ENCODE results near the gene AHNAK.

Gene AHNAK

DNA sequence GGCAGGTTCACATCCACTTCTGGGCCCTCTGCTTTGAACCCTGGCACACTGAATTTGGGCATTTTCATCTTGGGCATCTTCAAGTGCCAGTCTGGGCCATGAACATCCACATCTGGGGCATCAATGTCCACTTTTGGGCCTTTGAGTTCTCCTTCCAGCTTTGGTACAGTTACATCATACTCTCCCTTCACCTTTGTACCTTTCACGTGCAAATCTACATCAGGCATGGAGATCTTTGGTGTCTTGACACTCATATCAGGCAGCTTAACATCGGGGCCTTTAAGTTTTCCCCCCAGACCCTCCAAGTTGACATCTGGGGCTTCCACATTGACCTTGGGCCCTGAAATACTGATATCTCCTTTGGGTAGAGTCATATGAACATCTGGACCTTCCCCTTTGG is 14.5 kb downstream of the AHNAK start:
- DNase-seq = no peak

DNA sequence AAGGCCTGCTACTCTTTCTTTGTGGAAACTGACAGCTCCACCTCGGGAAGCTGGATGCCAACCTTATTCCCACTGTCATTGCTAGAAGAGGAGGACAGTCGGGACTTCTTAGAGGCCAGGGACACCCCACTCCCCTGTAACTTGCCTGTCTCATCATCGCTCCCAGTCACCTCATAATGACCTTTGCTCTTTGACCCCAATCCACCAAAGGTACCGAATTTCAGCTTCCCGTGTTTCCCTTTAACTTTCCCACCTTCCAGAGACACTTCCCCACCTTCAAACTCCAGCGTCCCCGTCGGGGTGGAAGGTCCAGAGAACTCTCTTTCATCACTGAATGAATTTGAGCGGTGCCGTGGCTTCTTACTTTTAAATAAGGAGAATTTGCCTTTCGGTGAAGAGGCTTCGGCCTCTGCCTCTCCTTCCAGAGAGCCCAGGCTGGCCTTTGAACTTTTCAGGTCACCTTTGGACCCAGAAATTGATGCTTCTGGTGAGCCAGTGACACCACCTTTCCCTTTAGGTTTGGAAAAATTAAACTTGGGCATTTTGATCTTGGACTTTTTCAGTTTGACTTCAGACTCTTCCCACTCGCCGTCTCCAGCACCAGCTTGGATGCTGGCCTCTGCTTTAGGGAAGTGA is 29.8 kb downstream of the AHNAK start:
- no peak for DNase-seq

DNA sequence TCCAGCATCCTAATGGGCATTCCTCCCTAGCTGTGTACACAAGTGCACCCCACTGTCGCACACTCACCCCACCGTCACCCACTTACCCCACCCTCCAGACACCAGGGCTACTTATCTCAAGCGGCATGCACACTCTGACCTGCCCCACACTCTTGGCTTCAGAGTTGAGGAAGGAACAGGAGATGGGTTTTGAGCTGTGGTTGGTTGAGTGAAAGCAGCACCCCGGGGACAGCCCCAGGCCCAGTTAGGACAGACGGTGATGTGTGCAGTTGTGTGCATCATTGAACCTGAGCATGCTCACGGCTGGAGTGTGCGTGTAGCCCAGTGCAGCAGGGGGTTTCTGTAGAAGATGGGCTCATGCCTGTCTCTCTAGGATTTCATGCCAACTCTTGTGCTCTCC is 32.5 kb downstream of the AHNAK start:
- no peak for DNase-seq

DNA sequence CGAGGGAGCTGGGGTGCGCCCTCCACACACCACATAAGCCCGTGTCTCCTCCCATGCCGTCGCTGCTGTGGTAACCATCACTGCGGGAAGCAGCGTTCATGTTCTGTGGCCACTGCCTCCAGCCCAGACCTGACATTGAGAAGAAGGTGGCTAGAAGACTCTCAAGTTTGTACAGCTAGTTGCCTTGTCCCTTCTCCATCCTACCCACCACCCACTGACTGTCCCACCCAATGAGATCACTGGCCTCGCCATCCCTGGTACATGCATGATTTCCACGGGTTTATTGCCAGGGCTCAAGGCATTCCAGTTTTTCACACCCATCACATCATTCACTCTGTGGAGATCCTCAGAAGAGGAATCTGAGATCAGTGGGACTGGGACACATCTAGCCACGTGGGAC is 33.0 kb downstream of the AHNAK start:
- DNase-seq = no peak

DNA sequence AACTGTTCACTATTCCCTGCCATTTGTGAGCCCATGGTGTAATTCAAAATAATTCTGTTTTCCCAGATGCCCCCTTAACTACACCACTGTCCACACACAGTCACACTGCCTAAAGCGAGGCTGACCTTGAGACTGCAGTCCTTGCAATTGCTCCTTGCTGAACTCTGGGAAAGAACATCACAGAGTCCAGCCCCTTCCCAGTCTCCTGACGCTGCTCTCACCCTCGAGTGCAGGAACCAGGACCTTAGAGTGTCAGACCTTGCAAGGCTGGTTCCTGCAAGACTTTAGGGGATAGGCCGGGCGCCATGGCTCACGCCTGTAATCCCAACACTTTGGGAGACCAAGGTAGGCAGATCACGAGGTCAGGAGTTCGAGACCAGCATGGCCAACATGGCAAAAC is 33.6 kb downstream of the AHNAK start:
- no peak for DNase-seq

DNA sequence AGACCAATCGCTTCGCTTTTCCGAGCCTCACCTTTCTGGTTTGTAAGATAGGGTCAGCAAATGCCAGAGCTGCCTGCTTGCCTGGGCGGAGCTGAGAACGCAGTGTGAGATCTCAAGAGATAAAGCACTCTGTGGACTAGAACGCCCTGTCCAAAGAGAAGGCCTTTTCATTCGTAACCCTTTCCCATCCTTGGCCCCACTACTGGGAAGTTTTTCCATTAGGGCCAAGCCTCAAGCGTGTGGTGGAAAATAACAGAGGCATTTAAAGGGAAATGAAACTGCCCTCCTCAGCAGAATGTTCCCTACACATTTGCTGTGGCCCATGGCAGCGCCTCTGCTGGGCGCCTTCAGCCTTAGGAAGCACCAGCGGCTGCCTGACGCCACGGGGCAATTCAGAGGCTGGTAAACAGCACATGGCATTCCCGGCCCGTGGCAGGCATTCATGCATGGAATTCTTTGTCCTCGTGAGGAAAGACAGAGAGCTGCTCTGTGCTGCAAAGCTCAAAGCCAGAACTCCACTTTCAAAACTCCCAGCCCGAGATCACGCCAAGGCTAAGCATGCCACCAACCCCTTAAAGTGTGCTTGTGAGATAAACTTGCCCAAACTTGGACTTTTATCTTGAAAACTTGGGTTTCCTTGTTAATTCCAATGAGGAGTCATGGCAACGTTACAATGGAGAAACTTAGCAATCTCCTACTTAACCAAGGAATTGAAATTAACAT is 38.1 kb downstream of the AHNAK start:
- DNase-seq = peak; percentile 18

DNA sequence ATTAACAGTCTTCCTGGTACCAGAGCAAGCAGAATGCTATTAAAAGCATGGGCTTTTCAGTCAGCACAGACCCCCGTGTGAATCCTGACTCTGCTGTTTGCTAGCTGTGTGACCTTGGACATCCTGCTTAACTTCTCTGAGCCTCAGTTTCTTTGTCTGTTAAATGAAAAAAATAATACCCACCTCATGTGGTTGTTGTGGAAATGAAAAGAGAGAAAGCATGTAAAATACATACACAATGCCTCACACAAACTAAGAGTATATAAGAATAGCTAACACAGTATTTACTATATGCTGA is 39.5 kb downstream of the AHNAK start:
- no peak for DNase-seq

DNA sequence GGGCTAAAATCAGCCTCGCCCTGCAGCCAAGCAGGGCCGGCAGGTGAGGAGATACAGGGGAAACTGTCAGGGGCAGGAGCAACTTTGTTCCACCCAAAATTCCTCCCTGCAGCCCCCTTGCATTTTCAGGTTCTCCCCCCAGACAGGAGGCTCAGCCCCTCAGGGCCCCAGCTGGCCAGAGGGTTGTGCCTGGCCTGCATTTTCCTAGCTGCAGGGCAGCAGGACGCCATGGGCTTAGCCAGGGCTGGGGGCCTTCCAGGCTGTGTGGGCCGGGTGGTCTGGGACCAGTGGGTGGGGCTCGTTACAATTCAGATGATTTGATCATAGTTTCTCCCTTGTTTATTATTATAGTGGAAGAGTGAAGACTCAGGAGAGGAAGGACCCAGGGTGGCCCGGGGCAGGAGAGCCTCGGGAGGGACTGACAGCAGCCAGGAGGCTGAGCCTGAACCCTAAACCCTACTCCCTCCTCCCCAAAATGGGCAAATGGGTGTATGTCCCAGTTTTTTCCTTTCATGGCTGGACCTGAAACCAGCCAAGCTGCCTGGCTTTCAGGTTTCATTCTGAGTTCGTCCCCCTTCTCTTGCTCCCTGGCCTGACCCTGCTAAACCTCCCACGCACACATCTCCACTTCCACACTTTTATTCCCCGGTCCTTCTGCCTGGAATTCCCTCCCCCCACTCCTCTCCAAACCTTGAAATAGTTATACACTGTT is 40.0 kb downstream of the AHNAK start:
- DNase-seq = no peak

DNA sequence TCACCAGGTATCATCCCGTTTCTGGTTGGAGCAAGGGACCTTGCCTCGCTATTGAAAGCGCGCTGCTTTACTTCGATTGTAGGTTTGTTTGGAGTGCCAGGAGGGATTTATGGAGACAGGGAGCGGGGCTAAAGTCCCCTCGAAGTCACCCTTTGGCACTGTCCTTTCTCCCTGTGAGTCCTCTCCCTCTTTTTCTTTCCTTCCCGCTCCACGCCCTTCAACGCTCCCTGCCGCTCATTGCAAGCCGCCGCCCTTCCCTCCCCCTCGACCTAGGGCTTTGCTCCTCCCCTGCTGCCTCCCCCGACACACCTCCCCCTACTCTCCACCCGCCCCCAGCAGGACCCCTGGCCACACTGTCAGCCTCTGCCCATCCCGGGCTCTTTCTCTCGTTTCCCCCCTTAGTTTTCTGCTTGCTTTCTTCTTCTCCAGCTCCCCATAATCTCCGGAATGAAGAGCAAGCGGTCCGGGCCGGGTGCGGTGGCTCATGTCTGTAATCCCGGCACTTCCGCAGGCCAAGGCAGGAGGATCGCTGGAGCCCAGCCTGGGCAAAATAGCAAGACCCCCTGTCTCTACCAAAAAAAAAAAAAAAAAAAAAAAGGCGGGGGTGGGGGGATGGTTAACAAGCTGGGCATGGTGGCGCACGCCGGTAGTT is 41.0 kb downstream of the AHNAK start:
- peak; percentile 20 for DNase-seq

DNA sequence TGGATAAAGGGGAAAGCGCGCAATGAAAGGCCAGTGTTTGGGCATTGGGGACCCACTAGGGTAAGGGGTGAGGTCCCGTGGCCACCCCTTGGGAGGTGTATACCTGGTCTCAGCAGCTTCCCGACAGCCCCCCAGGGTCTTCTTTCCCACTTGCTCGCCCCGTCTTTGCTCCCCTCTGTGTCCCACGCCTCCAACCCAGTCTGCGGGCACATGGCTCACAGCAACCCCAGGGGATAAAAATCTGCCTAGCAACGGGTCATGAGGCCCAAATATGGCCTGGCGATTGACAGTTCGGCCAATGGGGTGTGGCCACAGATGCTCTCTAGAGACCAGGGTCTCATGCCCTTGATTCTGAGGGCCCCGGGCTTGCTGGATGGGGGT is 41.6 kb downstream of the AHNAK start:
- peak; percentile 20 for DNase-seq

DNA sequence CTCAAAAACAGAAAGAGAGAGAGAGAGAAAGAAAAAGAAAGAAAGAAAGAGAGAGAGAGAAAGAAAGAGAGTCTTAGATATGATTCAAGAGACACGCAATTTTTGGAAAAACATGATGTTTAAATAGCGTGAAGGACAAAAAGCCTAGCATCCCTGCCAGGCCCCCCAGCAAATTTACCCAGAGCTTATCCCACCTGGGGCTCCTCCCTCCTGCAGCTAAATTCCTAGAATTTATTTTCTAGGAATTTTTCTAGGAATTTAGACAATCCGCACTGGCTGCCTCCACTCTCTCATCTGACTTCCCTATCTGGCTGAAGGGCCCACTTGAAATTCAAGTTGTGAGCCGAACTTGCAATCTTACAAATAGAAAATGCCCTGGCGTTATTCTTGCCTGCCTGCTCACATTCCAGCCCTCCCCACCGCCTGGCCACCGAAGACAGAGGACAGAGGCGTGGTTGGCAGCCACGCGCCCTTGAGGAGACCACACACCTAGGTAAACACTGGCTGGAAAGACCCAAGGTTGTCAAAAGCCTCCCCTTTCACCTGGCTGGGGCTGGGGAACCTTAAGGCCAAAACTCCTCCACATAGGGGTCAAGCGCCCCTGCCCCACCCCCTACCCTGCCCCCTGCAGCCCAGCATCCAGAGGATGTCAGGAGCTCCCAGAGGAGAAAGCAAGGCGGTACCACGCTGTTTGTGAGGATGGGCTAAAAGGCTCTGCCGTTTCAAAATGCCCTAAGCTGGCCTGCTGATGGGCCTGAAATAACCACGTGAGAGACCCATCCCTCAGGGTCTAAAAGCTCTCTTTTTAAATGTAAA is 42.2 kb downstream of the AHNAK start:
- no peak for DNase-seq

DNA sequence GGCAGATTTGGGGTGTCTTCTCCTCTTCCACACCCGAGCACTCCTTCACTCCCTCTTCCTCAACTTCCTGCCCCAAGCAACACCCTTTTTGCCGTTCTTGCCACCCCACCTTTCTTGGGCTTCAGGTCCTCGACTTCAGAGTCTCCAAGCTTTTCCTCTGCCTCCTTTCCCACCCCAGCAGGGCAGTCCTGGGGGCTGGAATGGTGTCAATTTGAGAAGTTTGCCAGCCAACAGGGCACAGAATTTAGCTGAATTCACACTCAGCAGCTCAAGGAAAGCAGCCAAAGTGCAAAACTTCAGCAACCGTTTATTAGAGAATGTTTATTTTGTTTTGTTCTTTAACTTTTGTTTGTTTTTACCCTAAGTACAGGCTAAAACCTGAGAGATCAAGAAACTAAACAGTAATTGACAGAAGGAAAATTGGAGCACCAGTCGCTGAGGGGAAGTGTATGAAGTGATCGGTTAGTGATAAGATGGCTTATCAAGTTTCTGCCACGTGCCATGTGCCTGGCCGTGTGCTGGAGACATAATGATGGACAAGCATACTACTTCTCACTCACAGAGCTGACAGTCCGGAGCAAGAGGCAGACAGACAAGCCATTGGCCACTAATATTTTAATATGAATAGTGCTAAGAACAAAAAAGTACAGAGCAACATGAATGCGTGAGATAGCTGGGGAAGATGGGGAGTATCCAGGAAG is 44.4 kb downstream of the AHNAK start:
- DNase-seq = no peak

DNA sequence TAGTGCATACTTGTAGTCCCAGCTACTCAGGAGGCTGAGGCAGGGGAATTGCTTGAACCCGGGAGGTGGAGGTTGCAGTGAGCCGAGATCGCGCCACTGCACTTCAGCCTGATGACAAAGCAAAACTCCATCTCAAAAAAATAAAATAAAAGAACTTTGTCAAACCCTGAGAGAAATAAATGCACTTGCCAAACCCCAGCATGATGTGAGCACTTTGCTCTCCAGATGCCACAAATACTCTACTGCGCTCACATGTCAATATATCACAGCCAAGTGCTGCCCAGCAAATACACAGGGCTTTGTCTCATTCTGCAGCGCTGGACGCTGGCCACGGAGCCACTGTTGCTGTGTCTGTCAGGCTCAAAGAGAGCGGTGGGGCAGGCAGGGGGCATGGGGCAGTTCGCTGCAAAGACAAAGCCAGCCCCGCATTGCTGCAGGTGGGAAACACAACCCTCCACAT is 45.1 kb downstream of the AHNAK start:
- DNase-seq = no peak

DNA sequence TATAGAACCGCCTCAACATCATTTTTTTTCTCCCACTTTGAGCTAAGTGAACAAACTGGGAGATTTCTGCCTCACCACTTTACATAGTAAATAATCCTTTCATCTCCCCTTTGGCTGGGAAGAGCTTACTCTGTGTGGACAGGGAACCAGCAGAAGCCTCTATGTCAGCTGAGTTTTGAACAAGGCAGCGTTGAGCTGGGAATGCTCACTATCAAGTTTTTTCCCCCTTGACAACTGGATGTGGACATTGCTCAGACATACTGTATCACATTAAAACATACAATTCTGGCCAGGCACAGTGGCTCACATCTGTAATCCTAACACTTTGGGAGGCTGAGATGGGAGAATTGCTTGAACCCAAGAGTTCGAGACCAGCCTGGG is 46.0 kb downstream of the AHNAK start:
- DNase-seq = no peak

DNA sequence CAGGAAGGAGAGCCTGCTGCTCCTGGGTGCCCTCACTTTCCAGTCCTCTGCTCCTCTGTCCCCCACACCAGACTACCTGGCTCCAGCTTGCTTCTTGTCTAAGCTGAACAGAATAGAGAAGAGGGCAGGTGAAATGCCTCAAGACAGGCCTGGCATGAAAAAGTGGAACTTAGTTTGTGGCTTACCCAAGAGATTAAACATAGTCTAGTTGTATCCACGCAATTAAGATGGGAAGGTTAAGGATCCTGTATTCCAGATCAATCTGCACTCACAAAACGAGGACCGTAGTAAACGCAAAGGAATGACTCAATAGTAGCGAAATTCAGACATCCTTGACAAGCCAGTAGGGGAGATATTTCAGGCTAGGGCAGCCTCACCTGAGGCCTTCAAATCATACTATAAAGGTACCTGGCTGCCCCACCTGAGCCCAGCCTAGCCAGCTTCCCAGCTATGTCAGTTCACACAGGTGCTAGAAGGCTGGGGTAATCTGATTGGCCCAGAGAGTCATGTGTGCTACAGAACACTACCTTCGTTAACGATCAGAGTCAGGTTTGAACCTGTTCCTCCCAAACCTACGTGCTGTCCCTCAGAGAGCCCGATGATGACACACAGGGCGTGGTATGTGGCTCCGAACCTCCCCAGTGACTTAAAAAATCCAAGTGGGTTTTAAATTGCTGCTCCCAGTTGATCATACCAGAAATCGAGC is 46.5 kb downstream of the AHNAK start:
- DNase-seq = no peak

DNA sequence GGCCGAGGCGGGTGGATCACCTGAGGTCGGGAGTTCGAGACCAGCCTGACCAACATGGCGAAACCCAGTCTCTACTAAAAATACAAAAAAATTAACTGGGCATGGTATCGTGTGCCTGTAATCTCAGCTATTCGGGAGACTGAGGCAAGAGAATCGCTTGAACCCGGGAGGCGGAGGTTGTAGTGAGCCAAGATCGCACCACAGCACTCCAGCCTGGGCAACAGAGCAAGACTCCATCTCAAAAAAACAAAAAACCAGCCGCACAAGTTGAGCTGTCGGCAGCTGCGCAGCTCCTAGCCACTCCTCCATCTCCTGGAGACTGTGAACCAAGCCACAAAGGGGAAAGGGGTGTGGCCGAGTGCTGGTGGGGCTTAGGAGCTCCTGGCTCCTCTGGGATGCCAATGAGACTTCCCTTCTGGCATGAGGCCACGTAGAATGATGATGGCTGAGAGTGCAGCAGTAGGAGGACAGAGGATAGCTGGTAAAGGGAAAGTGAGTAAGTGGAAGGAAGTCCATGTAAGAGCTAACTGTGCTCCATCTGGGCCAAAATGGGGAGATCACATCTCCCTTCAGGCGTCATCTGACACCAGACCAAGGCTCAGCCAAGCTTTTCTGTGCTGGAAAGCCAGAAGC is 47.2 kb downstream of the AHNAK start:
- DNase-seq = peak; percentile 8

DNA sequence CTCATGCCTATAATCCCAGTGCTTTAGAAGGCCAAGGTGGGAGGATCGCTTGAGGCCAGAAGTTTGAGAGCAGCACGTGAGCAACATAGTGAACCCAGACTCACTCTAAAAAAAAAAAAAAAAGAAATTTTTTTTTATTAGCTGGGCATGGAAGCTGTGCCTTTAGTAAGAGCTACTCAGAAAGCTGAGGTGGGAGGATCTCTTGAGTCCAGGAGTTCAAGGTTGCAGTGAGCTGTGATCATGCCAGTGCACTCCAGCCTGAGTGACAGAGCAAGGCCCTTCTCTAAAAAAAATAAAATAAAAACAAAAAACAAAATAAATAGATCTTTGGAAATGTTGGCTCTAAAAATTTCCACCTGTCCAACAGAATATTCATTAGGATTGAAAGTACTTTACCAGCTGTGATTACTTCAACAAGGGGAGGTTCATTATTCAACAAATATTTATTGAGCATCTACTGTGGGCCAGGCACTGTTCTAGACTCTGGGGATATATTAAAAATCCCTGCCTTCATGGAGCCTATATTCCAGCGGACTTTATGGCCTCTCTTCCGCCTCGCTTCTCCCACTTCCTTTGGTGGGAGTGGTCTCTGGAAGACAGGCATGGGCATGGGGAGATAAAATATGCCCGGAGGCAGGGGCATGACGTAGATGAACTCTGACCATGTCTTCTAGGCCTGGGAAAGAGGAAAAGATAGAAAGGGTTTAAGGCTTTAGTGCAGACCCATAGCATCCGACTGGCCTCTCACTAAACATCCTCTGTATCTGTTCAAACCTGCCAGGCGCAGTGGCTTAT is 47.9 kb downstream of the AHNAK start:
- DNase-seq = no peak

DNA sequence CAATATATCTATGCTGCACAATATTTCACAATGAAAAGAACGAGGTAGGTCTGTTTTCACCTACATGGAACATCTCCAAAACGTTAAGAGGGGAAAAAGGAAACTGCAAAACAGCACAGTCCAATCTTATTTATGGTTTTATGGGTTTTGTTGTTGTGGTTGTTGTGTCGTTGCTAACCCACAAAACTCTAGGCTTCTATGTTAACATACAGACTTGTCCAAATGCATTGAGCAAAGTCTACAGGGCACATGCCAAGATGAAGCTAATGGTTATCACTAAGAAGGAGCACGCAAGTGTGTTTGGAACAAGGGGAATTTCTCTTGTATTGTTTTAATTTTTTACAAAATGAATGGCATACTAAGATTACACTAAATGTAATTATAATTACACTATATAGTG is 48.6 kb downstream of the AHNAK start:
- DNase-seq = no peak

DNA sequence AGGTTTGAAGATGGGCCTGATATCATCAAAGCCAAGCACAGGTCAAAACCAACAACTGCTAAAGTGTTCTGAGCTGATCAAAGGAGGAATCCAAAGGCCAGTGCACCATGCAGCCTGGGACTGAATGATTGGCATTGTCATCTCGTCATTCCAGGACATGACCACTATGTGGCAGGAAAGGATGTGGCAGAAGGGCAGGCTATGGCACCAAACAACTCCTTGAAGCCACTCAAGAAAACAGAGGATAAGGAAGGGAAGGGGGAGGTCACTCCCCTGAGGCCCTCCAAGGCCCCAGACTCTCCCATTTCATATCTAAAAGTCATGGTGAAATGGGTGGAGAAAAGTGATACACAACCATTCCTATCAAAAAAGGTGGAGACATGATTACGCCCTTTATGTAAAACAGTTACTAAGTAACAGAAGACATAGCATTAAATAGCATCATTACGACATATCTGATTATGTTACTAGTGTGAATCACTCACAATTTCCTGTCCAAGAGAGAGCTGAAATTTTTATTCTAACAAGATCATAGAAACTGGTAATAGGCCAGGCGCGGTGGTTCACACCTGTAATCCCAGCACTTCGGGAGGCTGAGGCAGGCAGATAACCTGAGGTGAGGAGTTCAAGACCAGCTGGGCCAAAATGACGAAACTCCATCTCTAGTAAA is 49.3 kb downstream of the AHNAK start:
- DNase-seq = peak; percentile 46

DNA sequence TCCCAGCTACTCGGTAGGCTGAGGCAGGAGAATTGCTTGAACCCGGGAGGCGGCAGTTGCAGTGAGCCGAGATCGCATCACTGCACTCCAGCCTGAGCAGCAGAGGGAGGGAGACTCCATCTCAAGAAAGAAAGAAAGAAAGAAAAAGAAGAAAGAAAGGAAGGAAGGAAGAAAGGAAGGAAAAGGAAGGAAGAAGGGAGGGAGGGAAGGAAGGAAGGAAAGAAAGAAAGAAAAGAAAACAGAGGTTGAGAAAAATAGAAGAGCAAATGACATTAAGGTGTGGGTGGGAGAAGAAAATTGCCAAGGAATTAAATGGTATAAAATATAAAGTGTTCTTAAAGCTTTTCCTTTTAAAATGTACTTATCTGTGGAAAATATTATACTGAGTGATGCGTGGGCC is 49.9 kb downstream of the AHNAK start:
- no peak for DNase-seq
